GM21360 (cell line): Measurements from ENCODE around the gene LCE4A.
"Not testable (repeated sequence)": the region's sequence is repeated elsewhere in the genome, so short reads cannot be mapped to it uniquely, and the experiment has no call there.

ENCODE experiments used
- ATAC-seq: cut with Tn5 transposase; IDR thresholded peaks from one replicate; pipeline ENCODE4 v1.9.1; 2021; ENCODE audit warnings: mild to moderate bottlenecking, moderate library complexity; ENCODE audit not compliant: unreplicated experiment

Gene LCE4A, protein sequence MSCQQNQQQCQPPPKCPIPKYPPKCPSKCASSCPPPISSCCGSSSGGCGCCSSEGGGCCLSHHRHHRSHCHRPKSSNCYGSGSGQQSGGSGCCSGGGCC

DNA sequence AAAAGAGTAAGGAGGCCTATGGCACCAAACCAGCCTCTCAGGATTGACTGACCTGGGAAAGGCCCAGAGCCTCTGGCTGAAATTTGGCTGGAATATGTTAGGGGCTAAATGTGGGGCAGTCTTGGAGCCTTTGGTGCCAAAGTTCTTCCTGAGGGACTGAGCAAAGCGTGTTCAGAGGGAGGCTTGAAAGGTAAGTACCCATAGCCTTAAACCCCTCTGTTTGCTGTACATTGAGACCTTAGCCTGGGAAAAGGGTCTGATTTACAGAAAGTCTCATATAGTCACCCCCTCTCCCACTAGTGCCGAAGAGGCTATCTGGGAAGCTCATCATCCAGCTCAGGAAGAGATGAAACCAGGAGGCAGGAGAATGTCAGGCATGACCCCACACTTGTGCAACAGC lies at the start of gene LCE4A:
Gene LCE4A, plus strand, starts transcription at position 301 of the 400 bp plus-strand sequence. CDS start 916 bp downstream, outside the sequence.
- ATAC-seq, result no peak

DNA sequence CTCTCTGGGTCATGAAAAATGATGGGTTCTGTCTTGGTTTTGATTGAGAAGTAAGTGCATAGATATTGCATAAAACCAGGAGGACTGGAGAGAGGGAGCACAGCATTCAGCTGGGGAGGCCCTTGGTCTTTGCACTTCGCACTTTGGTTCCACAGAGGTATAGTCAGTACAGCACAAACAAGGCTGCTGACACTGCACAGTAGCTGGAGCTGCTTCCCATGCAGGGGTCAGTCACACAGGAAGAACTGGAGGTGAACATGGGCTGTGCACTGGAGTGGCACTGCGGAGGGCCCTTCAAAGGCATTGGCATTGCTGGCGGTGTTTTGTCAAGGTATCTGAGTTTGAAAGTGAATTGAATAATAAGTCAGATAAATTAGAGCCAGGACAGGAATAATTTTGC lies 49.3 kb upstream of the LCE4A start:
- no peak for ATAC-seq

DNA sequence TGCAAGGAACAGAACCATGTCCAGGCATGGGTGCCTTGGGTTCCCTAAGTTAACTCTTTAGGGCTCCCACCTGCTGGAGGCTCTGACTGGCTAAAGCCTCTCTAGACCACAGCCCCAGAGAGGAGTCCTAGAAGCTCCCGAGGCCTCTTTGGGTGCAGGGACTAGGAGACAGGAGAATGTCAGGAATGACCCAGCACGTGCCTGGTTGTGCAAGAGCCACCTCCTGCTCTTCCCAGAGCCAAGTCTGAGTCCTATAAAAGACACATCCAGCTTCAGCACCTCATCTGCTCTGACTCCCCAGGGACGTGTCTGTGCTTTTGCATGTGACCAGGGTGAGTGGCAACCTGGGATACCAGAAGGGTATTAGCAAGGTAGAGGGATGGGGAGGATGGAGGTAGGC lies 44.9 kb upstream of the LCE4A start, which contains the start of gene LCE2D:
Gene LCE2D, plus strand, starts transcription at position 283 of the 400 bp plus-strand sequence. CDS start 726 bp downstream, outside the sequence.
- no peak for ATAC-seq

DNA sequence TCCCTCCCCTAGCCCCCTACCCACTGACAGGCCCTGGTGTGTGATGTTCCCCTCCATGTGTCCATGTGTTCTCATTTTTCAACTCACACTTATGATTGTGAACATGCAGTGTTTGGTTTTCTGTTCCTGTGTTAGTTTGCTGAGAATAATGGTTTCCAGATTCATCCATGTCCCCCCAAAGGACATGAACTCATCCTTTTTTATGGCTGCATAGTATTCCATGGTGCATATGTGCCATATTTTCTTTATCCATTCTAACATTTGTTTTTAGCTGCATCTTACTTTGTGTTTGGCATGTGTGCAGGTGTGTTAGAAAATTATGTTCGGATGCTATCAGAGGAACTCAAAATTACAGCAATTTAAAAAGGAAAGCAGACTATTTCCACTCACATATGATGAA lies 41.8 kb upstream of the LCE4A start:
- not testable (repeated sequence) for ATAC-seq

DNA sequence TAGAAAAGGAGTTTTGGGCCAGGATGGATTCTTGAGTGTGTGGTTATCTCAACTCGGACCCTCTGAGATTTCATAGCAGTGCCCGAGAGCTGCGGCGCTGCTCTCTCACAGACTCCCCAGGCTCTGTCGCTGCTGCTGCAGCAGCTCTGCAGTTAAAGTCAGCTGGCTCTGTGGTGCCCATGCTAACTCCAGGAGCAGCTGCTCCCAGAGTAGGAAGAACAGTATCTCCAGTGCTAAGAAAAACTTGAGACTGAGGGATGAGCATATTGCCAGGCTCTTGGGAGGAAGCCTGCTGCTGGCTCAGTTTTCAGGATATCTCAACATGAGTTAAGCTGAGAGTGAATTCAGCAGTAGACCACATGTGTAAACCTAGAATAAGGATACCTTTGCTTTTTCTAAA lies 40.3 kb upstream of the LCE4A start:
- no peak for ATAC-seq

DNA sequence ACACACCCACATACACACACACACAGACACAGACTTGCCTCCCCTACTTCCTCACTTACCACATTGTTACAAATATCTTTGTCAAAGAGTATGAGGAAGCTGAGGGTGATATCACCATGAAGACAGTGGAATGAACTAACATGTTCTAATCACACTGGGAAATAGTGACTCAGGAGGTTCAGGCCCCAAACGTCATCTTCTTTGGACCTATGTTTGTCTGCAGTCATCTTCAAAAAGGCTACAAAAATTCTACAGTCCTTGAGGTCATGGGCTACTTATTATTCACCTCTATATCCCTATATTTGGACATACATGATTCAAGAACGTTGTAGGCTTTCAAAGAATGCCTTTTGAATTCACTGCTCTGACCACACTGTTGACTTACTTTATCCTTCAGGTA lies 34.9 kb upstream of the LCE4A start:
- no peak for ATAC-seq

DNA sequence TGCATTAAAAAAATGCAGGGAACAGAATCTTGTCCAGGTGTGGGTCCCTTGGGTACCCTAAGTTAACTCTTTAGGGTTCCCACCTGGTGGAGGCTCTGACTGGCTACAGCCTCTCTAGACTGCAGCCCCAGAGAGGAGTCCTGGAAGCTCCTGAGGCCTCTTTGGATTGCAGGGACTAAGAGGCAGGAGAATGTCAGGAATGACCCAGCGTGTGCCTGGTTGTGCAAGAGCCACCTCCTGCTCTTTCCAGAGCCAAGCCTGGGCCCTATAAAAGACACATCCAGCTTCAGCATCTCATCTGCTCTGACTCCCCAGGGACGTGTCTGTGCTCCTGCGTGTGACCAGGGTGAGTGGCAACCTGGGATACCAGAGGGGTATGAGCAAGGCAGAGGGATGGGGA lies 33.0 kb upstream of the LCE4A start, which contains the start of gene LCE2C:
Gene LCE2C, plus strand, starts transcription at position 297 of the 400 bp plus-strand sequence. CDS start 737 bp downstream, outside the sequence.
- ATAC-seq, result not testable (repeated sequence)

DNA sequence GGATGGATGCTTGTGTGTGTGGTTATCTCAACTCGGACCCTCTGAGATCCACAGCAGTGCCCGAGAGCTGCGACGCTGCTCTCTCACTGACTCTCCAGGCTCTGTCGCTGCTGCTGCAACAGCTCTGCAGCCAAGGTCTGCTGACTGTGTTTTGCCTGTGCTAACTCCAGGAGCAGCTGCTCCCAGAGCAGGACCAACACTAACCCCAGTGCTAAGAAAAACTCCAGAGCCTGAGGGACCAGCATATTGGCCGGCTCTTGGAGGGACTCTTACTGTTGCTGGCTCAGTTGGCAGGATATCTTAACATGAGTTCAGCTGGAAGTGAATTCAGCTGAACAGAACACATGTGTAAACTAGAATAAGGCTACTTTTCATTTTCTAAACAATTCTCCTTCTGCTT lies 28.5 kb upstream of the LCE4A start:
- ATAC-seq, result no peak

DNA sequence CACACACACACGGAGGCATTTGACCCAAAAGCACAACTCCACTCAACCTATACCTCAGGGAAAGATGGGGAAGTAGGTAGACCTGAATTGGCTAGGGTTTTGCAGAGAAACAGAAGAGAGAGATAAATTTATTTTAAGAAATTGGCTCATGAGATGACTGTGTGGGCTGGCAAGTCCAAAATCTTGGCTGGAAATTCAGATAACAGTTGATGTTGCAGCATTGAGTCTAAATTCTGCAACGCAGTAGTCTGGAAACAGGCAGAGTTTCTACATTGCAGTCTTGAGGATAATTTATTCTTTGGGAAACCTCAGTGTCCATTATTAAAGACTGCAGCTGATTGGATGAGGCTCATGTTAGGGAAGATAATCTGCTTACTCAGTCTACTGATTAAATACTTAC lies 26.3 kb upstream of the LCE4A start:
- no peak for ATAC-seq

DNA sequence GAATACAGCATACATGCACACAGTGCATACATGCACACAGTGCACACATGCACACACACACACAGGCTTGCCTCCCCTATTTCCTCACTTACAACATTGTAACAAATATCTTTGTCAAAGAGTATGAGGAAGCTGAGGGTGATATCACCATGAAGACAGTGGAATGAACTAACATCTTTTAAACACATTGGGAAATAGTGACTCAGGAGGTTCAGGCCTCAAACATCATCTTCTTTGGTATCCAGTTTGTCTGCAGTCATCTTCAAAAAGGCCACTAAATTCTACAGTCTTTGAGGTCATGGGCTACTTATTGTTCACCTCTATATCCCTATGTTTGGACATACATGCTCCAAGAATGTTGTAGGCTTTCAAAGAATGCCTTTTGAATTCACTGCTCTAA lies 24.1 kb upstream of the LCE4A start:
- ATAC-seq, result no peak

DNA sequence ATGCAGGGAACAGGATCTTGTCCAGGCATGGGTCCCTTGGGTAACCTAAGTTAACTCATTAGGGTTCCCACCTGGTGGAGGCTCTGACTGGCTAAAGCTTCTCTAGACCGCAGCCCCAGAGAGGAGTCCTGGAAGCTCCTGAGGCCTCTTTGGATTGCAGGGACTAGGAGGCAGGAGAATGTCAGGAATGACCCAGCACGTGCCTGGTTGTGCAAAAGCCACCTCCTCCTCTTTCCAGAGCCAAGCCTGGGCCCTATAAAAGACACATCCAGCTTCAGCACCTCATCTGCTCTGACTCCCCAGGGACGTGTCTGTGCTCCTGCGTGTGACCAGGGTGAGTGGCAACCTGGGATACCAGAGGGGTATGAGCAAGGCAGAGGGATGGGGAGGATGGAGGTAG lies 22.1 kb upstream of the LCE4A start, which contains the start of gene LCE2B:
Gene LCE2B, plus strand, starts transcription at position 301 of the 400 bp plus-strand sequence. CDS start 721 bp downstream, outside the sequence.
- not testable (repeated sequence) for ATAC-seq

DNA sequence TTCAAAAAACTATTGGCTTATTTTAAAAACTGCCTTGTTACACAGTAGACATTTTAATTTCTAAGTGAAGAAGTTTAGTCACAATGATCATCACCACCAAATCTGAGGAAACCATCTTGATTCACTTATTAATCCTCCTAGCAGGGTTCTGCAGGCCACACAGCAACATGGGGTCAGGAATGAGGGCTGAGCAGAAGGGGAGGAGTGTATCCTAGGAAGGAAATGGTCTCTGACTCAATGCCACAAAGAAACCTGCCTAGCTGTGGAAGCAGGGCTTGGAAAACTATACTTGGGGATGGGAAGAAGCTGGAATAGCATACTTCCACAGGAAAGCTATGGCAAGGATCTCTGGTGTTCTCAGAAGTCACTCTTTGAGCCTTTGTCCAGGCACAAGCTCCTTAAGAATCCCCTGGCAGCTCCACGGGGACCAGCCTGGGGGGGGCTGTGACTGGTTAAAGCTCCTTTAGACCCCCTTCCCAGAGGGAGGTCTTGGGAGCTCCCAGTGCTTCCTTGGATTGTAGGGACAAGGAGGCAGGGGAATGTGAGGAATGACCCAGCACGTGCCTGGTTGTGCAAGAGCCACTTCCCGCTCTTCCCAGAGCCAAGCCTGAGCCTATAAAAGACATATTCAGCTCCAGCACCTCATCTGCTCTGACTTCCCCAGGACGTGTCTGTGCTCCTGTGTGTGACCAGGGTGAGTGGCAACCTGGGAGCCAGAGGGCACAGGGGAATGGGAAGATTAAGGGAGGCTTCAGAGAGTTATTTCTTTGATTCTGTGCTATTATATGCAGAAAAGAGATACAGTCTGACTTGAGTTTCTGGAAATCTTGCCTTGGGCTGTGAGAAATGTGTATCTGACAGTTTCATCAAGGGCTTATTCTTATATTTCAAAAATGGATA lies 10.0 kb upstream of the LCE4A start, which contains the start of gene LCE2A:
Gene LCE2A, plus strand, starts transcription at position 645 of the 900 bp plus-strand sequence. CDS start 557 bp downstream, outside the sequence.
- ATAC-seq, result no peak

DNA sequence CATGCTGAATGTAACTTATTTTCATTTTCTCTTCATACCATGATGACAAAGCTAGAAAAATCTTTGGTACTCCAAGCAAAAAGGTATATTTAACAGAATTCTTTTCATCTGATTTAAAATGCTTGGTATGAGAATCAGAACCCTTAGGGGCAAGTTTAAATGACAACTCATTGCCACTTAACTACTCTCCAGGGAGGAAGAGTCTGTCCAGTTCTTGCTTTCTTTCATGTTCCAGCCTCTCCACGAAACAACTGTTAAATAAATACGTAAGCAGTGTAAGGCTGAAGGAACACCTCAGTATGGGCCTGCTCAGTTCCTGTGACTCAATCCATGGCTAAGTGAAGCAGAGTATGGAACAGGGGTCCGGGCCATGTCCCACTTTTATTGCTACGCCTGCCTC lies 8.2 kb upstream of the LCE4A start:
- no peak for ATAC-seq

DNA sequence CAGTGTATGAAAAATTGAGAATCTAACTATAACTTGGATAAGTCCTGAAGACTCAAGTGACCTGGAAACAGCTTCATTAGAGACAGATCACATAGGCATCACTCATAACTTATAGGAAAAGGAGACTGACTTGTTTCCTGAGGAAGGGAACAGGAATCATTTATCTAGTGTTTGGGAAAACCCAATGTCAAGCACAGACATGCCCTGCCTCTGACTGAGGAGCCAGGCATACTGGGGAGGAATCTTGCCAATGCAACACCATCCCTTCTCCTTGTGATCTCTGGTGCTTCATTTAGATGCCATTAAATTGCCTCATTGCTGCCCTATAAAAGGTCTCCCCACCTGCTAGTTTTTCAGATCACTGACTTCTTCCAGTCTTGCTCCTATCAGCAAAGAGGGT lies 10.3 kb downstream of the LCE4A start:
- ATAC-seq, result no peak

DNA sequence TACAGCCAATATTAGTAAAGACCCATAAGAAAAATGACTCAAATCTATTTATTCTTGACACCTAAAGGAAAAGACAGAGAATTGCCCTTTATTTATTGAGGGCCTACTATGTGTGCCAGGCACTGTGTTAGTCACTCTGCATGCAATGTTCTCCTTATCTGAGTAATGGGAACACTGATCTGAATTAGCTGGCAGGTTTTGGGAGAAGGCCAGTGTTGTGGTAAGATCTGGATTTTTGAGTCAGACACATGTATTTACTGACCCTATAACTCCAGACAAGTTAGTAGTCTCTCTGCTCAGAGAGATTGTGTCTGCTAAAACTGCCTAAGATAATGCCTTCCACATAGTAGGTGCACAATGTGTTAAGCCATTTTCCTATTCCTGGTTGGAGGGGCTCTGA lies 17.3 kb downstream of the LCE4A start:
- no peak for ATAC-seq

DNA sequence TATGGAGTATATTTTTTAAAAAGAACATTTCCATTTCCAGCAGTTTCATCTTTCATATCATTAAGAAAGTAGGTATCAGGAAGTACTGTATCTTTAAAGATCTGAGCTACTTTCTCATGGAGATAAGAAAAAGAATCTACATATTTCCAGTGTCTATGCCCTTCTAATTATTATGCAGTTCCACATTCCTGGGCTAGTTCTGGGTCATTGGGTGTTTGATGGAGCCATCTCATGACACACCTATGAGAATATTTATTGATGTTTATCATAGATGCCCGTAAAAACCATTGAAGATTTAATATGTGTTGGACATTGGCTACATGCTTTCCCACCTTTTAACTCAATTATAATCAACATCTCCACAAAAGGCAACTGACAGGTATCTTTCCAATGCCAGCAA lies 21.0 kb downstream of the LCE4A start:
- no peak for ATAC-seq

DNA sequence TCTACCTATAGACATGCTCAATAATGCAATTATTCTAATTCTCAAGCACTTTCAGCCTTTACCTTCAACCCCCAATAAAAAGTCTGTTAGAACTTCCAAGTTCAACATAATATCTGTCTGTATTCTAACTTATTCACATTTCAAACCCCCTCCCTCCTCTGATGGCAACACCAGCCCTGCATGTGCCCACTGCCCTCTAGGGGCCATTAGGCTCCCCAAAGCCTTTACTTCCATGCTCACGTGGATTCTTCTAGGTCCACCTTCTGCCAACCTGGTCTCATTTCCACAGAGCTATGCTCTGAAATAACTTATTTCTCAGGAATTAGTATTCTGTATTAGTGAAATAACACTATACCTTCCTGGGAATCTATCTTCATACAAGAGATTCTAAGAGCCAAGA lies 27.7 kb downstream of the LCE4A start:
- no peak for ATAC-seq

DNA sequence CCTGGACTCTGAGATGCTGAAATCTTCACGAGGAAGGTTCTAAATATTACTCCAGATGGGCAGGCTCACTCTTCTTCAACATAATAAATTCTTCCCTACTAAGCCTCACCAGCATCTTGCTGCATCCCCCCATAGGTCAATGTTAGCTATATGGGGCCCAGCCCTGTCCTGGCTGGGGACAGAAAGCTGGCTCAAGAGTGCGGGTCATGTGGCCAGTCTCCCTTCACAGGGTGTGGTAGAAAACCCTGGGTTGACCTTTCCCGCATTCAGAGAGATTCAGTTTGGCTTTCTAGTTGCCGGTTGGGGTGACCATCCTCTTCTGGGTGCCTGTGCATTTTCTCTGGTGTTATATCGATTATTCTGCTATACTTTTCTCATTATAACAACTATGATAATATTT lies 30.0 kb downstream of the LCE4A start:
- ATAC-seq, result no peak

DNA sequence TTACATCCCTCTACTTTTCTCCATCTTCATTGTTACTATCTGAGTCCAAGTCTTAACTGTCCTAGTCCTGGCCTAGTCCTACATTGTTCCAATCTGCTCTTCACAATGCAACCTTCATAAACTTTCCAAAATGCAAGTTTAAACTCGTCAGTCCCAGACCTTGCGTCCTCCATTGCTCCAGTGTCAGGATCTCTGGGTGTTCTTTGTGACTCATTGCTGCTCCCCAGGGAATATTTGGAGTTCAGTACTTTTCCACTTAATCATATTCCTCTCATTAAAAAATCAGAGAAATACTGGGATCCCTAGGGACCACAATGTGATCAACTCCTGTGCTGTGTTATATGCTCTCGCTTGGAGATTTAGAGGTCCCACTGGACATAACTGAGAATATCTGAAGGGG lies 31.9 kb downstream of the LCE4A start:
- ATAC-seq, result no peak

DNA sequence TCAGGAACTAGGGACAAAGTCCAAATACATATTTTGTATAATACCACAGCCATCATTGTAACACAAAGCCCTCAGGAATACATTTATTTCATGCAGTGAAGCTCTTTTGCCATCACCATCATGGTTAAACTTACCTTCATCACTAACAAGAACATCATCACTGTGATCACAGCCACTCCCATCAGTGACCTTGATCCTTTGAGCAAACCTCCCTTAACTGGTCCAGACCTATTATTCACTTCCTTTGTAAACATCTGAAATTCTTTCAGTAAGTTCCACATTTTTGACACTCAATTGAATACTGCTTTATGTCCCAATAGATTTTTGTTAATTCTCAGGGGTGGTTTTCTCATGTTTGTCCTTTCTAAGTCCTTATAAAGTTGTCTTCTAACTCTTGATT lies 33.7 kb downstream of the LCE4A start:
- ATAC-seq, result no peak

DNA sequence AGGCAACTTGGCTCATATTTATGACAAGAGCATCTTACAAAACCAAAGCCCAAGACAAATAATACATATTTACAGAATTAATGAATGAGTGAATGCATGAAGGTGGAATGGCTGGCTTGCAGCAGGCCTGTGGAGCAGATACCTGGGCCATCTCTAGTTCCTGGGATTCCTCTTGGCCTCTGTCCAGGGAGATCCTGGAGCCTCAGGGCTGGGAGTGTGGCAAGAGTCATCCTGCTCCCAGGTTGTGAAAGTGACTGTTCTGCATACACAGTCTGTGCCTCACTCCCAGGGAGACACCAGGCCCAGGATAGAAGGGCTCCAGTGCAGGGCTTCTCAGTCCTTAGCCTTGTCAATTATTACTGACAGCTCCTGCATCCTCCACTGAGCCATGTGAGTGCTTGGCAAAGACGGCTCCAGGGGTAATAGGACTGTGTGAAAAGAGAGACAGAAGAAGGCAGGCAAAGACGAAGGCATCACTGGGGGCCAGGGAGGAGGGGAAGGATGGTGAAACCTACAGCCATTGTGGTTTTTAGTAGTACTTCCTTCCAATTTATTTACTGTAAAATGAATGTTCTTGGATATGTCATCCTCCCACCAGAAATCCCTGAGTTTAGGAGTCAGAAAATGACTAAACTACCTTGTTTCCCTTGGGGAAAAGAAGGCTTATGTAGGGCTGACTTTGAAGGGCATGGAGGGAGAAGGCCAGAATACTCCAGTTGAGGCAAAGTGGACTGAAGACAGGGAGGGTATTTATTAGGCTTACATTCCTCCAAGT lies 35.6 kb downstream of the LCE4A start:
- no peak for ATAC-seq
